Measurements from ENCODE around the gene PGAM5.

The PGAM5 gene

DNA sequence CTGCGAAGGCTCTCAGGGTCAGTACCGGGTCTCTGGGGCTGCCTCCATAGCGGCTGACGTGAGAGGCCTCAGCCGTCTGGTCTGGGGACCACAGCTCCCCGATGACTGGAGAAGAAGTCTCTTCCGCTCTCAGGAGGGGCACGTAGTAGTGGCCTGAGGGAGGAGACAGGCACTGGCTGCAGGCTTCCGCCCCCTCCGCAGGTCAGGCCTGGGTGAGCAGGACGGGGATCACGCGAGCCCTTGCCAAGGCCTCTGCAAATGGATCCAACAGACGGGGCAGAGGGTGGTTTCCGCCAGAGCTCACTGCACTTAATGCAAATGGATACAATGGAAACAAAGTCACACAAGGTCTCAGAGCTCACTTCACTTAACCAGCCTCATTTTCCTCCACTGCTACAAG lies 26.3 kb downstream of the PGAM5 start:
- TF ChIP-seq CTBP1 (IDR thresholded peaks at IDR 0.05; ENCODE audit: borderline replicate concordance) (no peak), HDGF (IDR thresholded peaks at IDR 0.05; ENCODE audit: borderline replicate concordance) (no peak), LEF1 (IDR thresholded peaks at IDR 0.05; ENCODE audit: borderline replicate concordance) (no peak), SUZ12 (IDR thresholded peaks at IDR 0.05) (no peak), TARDBP (IDR thresholded peaks at IDR 0.05) (no peak), L3MBTL2 (conservative IDR thresholded peaks at IDR 0.05) (no peak), ARNT (IDR thresholded peaks at IDR 0.05) (no peak), NFRKB (IDR thresholded peaks at IDR 0.05) (no peak), FOXK2 (IDR thresholded peaks at IDR 0.05) (no peak)
- TF ChIP-seq, protein P1, sequence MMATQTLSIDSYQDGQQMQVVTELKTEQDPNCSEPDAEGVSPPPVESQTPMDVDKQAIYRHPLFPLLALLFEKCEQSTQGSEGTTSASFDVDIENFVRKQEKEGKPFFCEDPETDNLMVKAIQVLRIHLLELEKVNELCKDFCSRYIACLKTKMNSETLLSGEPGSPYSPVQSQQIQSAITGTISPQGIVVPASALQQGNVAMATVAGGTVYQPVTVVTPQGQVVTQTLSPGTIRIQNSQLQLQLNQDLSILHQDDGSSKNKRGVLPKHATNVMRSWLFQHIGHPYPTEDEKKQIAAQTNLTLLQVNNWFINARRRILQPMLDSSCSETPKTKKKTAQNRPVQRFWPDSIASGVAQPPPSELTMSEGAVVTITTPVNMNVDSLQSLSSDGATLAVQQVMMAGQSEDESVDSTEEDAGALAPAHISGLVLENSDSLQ (IDR thresholded peaks at IDR 0.05) = no peak
- POLR2A ChIA-PET = no interaction called here
- CTCF ChIA-PET = no interaction called here
- no peak for DNase-seq (ENCODE audit: extremely low spot score)

DNA sequence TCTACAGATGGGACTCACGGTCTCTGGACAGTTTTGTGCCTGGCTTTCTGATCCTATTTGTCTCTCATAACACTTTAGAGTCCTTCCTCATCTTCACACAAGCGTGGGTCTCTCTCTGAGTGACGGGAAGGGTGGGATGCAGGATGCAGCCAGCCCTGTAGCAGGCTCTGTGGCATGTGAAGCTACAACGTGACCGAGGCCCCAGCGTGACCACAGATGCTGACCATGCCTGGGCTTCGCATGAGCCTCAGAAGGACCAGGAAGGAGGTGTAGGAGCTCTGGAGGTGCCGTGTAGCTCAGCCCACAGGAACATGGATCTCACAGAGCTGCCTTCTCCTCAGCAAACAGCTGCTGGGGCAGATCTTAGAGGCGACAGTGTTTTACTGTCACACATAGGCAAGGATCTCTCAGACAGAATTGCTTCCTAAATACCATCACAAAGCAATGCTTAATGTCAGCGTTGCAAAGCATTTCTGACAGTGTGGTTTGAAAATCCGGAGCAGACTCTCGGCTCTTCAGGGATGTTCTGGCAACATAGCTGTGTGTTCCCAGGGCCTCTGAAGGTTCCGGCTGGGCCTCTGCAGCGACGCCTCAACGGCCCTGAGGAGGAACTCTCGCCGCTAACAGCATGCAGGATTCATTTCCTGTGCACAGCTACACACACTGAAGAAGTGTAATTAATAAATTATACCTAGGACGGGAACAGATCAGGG lies 29.1 kb downstream of the PGAM5 start:
- TF ChIP-seq L3MBTL2 (conservative IDR thresholded peaks at IDR 0.05) (no peak), TARDBP (IDR thresholded peaks at IDR 0.05) (no peak), SUZ12 (IDR thresholded peaks at IDR 0.05) (no peak), HDGF (IDR thresholded peaks at IDR 0.05; ENCODE audit: borderline replicate concordance) (no peak), BHLHE40 (IDR thresholded peaks at IDR 0.05; ENCODE audit: borderline replicate concordance) (no peak), ZNF384 (IDR thresholded peaks at IDR 0.05) (no peak), SP1 (IDR thresholded peaks at IDR 0.05) (no peak), ARNT (IDR thresholded peaks at IDR 0.05) (no peak), FOXA1 (IDR thresholded peaks at IDR 0.05) (no peak), CTBP1 (IDR thresholded peaks at IDR 0.05; ENCODE audit: borderline replicate concordance) (no peak), FOXM1 (IDR thresholded peaks at IDR 0.05; ENCODE audit: borderline replicate concordance) (no peak), LEF1 (IDR thresholded peaks at IDR 0.05; ENCODE audit: borderline replicate concordance) (no peak), FOXK2 (IDR thresholded peaks at IDR 0.05) (no peak), NFRKB (IDR thresholded peaks at IDR 0.05) (no peak), ELF4 (IDR thresholded peaks at IDR 0.05) (no peak)
- TF ChIP-seq, protein P1 (IDR thresholded peaks at IDR 0.05) = no peak
- CTCF ChIA-PET = no interaction called here
- DNase-seq (ENCODE audit: extremely low spot score) = no peak
- POLR2A ChIA-PET = no interaction called here

DNA sequence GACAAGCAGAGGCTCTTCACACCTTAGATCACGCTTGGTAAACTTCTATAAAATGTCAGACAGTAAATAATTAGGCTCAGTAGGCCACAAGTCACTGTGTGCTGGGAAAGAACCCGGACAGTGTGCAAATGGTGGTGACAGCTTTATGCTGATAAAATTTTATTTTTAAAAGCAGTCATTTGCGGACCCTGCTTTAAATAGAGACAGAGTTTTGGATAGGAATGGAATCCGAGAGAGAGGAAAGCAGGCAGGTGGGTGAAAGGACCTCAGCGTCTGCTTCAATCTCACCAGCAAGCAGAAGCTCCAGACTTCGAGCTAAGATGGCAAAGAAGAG lies 29.6 kb downstream of the PGAM5 start:
- DNase-seq (ENCODE audit: extremely low spot score) = no peak
- POLR2A ChIA-PET = interaction anchor here (0.7 to 1.2 kb wide), 2 partner anchors 9 to 30 kb away, joined by 3 read pairs; partner anchors contain the start of gene PGAM5
- CTCF ChIA-PET = no interaction called here
- TF ChIP-seq NFRKB (IDR thresholded peaks at IDR 0.05) = no peak
- TF ChIP-seq SP1 (IDR thresholded peaks at IDR 0.05) = no peak
- TF ChIP-seq SUZ12 (IDR thresholded peaks at IDR 0.05) = no peak

DNA sequence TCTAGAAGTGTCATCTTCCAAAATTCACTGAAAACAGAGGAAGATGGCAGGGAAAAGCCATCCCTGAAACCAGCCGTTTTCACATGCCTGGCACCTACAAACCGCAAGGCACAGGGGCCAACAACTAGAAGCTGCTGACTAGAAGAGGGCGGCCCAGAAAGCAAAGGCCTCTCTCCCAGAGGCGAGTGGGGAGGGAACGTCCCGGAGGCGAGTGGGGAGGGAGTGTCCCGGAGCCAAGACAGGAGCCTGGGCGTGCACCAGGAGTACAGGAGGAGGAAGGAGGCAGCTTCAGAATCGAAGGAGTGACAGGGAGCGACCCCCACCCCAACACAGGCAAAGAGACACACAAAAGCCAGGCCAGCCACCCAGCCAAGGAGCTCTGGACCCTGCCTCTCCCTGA lies 30.0 kb downstream of the PGAM5 start:
- POLR2A ChIA-PET = interaction anchor here (0.7 to 1.2 kb wide), 2 partner anchors 10 to 31 kb away, joined by 3 read pairs; partner anchors contain the start of gene PGAM5
- TF ChIP-seq ZNF384 (IDR thresholded peaks at IDR 0.05) (no peak), SP1 (IDR thresholded peaks at IDR 0.05) (no peak), LEF1 (IDR thresholded peaks at IDR 0.05; ENCODE audit: borderline replicate concordance) (no peak)
- CTCF ChIA-PET = no interaction called here

DNA sequence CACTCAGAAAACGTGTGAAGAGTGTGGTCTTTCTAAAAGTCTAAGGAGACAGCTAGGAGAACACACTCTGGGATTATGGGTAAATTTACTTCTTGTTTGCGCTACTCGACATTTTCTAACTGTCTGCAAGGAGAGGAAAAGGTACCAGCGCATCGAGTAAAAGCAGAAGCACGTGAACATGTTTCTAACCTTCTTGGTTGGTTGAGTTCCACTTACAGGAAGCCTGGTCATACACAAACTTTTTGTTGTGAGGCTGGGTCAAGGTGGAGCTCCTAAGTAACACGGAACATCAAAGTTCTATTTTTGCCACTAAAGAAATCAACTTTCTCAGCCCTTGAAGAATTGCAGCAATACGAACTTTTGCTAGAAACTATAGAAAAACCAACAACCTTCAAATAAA lies 31.0 kb downstream of the PGAM5 start:
- TF ChIP-seq L3MBTL2 (conservative IDR thresholded peaks at IDR 0.05) = no peak
- TF ChIP-seq SUZ12 (IDR thresholded peaks at IDR 0.05) = no peak
- no peak for TF ChIP-seq CTBP1 (IDR thresholded peaks at IDR 0.05; ENCODE audit: borderline replicate concordance)
- no peak for TF ChIP-seq LEF1 (IDR thresholded peaks at IDR 0.05; ENCODE audit: borderline replicate concordance)
- TF ChIP-seq BHLHE40 (IDR thresholded peaks at IDR 0.05; ENCODE audit: borderline replicate concordance) = no peak
- no peak for TF ChIP-seq TARDBP (IDR thresholded peaks at IDR 0.05)
- TF ChIP-seq HDGF (IDR thresholded peaks at IDR 0.05; ENCODE audit: borderline replicate concordance) = no peak
- TF ChIP-seq, protein P1 (IDR thresholded peaks at IDR 0.05) = no peak
- no peak for TF ChIP-seq FOXA1 (IDR thresholded peaks at IDR 0.05)
- no peak for TF ChIP-seq ZNF384 (IDR thresholded peaks at IDR 0.05)
- TF ChIP-seq NFRKB (IDR thresholded peaks at IDR 0.05) = no peak
- TF ChIP-seq FOXM1 (IDR thresholded peaks at IDR 0.05; ENCODE audit: borderline replicate concordance) = no peak
- no peak for TF ChIP-seq ELF4 (IDR thresholded peaks at IDR 0.05)
- TF ChIP-seq FOXK2 (IDR thresholded peaks at IDR 0.05) = no peak
- TF ChIP-seq SP1 (IDR thresholded peaks at IDR 0.05) = no peak
- no peak for TF ChIP-seq ARNT (IDR thresholded peaks at IDR 0.05)
- ChIA-PET CTCF (interaction anchor here (1.1 kb wide), 1 partner anchor 17 kb away, joined by 3 read pairs; no protein-coding TSS in a partner anchor), POLR2A (interaction anchor here (1.2 kb wide), 1 partner anchor 11 kb away, joined by 3 read pairs; no protein-coding TSS in a partner anchor)
- DNase-seq (ENCODE audit: extremely low spot score) = no peak

More for the DNA sequence above, 30.0 kb downstream of the PGAM5 start:
- DNase-seq (ENCODE audit: extremely low spot score) = no peak

DNA sequence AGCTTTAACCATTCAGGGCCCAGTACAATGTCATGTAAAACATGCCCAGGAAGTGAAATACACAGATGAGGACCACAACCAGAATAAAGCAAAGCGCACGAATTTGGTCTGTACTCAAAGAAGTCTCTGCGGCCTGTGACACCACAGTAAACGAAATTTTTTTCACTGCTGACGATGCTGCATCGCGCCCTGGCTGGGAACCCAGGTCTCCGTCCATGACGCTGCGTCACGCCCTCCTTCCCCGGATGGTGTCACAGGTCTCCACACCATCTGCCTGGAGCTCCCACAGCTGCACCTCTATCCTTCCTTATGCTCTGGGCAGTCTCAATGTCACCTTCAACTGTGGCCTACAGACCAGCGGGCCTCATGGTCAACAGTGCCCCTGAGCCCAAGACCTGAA lies 33.2 kb downstream of the PGAM5 start:
- ChIA-PET CTCF (interaction anchor here (0.6 kb wide), 1 partner anchor 69 kb away, joined by 3 read pairs; no protein-coding TSS in a partner anchor), POLR2A (no interaction called here)
- DNase-seq (ENCODE audit: extremely low spot score) = no peak
- no peak for TF ChIP-seq HDGF (IDR thresholded peaks at IDR 0.05; ENCODE audit: borderline replicate concordance)
- TF ChIP-seq LEF1 (IDR thresholded peaks at IDR 0.05; ENCODE audit: borderline replicate concordance) = no peak
- TF ChIP-seq SP1 (IDR thresholded peaks at IDR 0.05) = no peak
- TF ChIP-seq, protein P1 (IDR thresholded peaks at IDR 0.05) = no peak
